MM.1S (cell line): ENCODE data around the gene EMSY.

ENCODE experiments used
- DNase-seq: peaks from one replicate; pipeline ENCODE4 v3.0.0-alpha.2; 2015
- H2AFZ ChIP-seq: fragments of 300-600 bp; sonication (generic); 2 replicates; pipeline ENCODE4 v1.6.0; 2016; ENCODE audit warnings: antibody characterized with exemption, low read length
- H3F3A ChIP-seq: fragments of 300-600 bp; sonication (generic); 2 replicates; pipeline ENCODE4 v1.6.1; 2016; ENCODE audit warnings: mild to moderate bottlenecking, antibody characterized with exemption, low read length, moderate library complexity, mixed read lengths; ENCODE audit not compliant: insufficient read depth
- H3K27ac ChIP-seq: fragments of 300-600 bp; sonication (generic); 2 replicates; pipeline ENCODE4 v1.5.1; 2016; ENCODE audit warnings: mild to moderate bottlenecking, low read length
- H3K27me3 ChIP-seq: fragments of 300-600 bp; sonication (generic); replicated peaks from 2 replicates; pipeline ENCODE4 v1.6.0; 2016; ENCODE audit warnings: low read length; ENCODE audit not compliant: insufficient read depth
- H3K36me3 ChIP-seq: fragments of 300-600 bp; sonication (generic); replicated peaks from 2 replicates; pipeline ENCODE4 v1.6.1; 2016; ENCODE audit warnings: mild to moderate bottlenecking, low read length, mixed read lengths; ENCODE audit not compliant: insufficient read depth
- H3K4me1 ChIP-seq: fragments of 300-600 bp; sonication (generic); 2 replicates; pipeline ENCODE4 v1.6.1; 2016; ENCODE audit warnings: low read length, mixed read lengths
- H3K4me2 ChIP-seq: fragments of 300-600 bp; sonication (generic); 2 replicates; pipeline ENCODE4 v1.6.0; 2016; ENCODE audit warnings: low read depth, low read length
- H3K4me3 ChIP-seq: fragments of 300-600 bp; sonication (generic); 2 replicates; pipeline ENCODE4 v1.5.1; 2016; ENCODE audit warnings: low read length, mixed read lengths
- H3K79me2 ChIP-seq: fragments of 300-600 bp; sonication (generic); 2 replicates; pipeline ENCODE4 v1.6.1; 2016; ENCODE audit warnings: mixed run types, low read length, mixed read lengths
- H3K9ac ChIP-seq: fragments of 300-600 bp; sonication (generic); 2 replicates; pipeline ENCODE4 v1.6.1; 2016; ENCODE audit warnings: low read length, mixed read lengths
- H3K9me2 ChIP-seq: fragments of 300-600 bp; sonication (generic); replicated peaks from 2 replicates; pipeline ENCODE4 v1.6.1; 2016; ENCODE audit warnings: mild to moderate bottlenecking, low read length, mixed read lengths; ENCODE audit not compliant: insufficient read depth
- H3K9me3 ChIP-seq: fragments of 300-600 bp; sonication (generic); replicated peaks from 2 replicates; pipeline ENCODE4 v1.6.1; 2016; ENCODE audit warnings: mild to moderate bottlenecking, low read length, mixed read lengths; ENCODE audit not compliant: insufficient read depth
- H4K20me1 ChIP-seq: fragments of 300-600 bp; sonication (generic); 2 replicates; pipeline ENCODE4 v1.6.1; 2016; ENCODE audit warnings: mild to moderate bottlenecking, low read length, moderate library complexity, mixed read lengths; ENCODE audit not compliant: insufficient read depth
- EZH2 ChIP-seq: fragments of 300-600 bp; sonication (generic); optimal IDR thresholded peaks from 2 replicates; pipeline ENCODE3; 2017; ENCODE audit warnings: low read depth, mild to moderate bottlenecking, antibody characterized with exemption, low read length, mixed read lengths
- EZH2phosphoT487 ChIP-seq: fragments of 300-600 bp; sonication (generic); IDR thresholded peaks from 2 replicates; pipeline ENCODE4 v1.6.1; 2018; ENCODE audit warnings: antibody characterized with exemption, low read length
- TF ChIP-seq, protein P1 (sequence below): fragments of 300-600 bp; sonication (generic); IDR thresholded peaks from 2 replicates; pipeline ENCODE4 v1.5.1; 2016; ENCODE audit warnings: antibody characterized with exemption, low read length, mixed read lengths

The EMSY gene

DNA sequence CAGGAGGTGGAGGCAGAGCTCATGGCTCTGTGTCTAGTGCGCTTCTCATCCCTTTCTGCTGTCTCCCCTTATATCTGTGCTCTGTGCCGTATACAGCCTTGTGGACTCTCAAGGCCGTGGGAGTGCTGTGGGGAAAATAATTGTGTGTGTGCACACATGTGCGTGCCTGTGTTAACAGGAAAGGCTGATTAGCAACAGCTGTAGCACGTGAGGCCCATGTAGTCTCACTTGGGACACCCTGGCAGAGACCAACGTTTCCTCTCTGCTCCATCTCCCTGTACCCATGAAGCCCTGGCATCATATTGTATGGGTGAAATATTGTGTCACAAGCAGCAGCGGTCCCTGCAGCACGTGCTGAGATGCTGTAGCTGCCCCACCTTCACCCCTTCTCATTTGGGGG, 116.4 kb downstream of the EMSY start:
- no peaks in the 10 kb centered on the region for H3K36me3 ChIP-seq
- H3K4me2 ChIP-seq, result no peak overlapping the region
- no peaks in the 10 kb centered on the region for H3F3A ChIP-seq
- H3K27ac ChIP-seq, result no peak overlapping the region
- no peak overlapping the region for H3K9ac ChIP-seq
- no peaks in the 10 kb centered on the region for H3K9me3 ChIP-seq
- no peaks in the 10 kb centered on the region for H3K4me1 ChIP-seq
- TF ChIP-seq EZH2 (no peak), EZH2phosphoT487 (no peak)
- TF ChIP-seq, protein P1, sequence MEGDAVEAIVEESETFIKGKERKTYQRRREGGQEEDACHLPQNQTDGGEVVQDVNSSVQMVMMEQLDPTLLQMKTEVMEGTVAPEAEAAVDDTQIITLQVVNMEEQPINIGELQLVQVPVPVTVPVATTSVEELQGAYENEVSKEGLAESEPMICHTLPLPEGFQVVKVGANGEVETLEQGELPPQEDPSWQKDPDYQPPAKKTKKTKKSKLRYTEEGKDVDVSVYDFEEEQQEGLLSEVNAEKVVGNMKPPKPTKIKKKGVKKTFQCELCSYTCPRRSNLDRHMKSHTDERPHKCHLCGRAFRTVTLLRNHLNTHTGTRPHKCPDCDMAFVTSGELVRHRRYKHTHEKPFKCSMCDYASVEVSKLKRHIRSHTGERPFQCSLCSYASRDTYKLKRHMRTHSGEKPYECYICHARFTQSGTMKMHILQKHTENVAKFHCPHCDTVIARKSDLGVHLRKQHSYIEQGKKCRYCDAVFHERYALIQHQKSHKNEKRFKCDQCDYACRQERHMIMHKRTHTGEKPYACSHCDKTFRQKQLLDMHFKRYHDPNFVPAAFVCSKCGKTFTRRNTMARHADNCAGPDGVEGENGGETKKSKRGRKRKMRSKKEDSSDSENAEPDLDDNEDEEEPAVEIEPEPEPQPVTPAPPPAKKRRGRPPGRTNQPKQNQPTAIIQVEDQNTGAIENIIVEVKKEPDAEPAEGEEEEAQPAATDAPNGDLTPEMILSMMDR, result no peak
- no peak overlapping the region for H2AFZ ChIP-seq
- H3K9me2 ChIP-seq, result no peaks in the 10 kb centered on the region
- no peaks in the 10 kb centered on the region for H3K79me2 ChIP-seq
- no peaks in the 10 kb centered on the region for H3K27me3 ChIP-seq
- no peaks in the 10 kb centered on the region for H4K20me1 ChIP-seq
- DNase-seq, result no peak
- no peak overlapping the region for H3K4me3 ChIP-seq

DNA sequence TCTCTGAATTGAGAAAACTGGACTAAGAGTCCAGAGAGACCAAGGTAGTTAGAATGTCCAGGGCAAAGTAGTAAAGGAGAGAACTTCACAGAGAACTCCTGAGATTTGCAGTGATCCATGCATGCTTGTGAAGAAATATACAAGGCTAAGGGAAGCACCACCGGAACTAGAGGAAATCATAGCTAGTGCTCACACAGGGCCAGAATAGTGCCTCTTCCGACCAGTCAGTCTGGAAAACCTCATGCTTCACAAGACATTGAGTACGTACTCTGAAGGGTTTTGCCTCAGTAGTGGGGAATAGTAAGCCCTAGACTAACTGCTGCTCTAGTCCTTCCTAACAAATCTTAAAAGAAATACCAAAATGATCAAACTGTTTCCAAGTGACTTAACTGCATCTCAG, 117.7 kb downstream of the EMSY start:
- Histone ChIP-seq H3K4me1 (peaks cover 4% of the 10 kb centered on the region; the same call in 1 of the 2 replicates), H3K9ac (no peak overlapping the region), H3K27ac (no peak overlapping the region), H4K20me1 (no peaks in the 10 kb centered on the region), H3K4me3 (no peak overlapping the region), H3K9me3 (no peaks in the 10 kb centered on the region), H3K9me2 (no peaks in the 10 kb centered on the region), H2AFZ (no peak overlapping the region), H3K36me3 (no peaks in the 10 kb centered on the region), H3F3A (peaks cover 4% of the 10 kb centered on the region; the same call in 1 of the 2 replicates), H3K4me2 (no peak overlapping the region), H3K27me3 (no peaks in the 10 kb centered on the region), H3K79me2 (no peaks in the 10 kb centered on the region)
- no peak for DNase-seq
- TF ChIP-seq EZH2, result no peak
- TF ChIP-seq, protein P1, result no peak
- TF ChIP-seq EZH2phosphoT487, result no peak

DNA sequence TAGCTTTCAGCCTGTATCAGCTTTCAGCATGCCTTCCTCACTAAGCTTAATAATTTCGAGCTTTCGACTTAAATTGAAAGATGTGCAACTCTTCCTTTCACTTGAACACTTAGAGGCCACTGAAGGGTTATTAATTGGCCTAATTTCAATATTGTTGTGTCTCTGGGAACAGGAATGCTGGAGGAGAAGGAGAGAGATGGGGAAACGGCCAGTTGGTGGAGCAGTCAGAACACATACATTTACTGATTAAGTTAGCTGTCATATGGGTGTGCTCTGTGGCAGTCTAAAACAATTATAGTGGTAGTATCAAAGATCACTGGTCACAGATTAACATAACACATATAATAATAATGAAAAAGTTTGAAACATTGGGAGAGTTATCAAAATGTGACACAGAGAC, 119.5 kb downstream of the EMSY start:
- peaks cover 4% of the 10 kb centered on the region; the same call in 1 of the 2 replicates for H3K4me1 ChIP-seq

More for the DNA sequence above, 119.5 kb downstream of the EMSY start:
- no peaks in the 10 kb centered on the region for H3K36me3 ChIP-seq
- no peaks in the 10 kb centered on the region for H3K9me2 ChIP-seq
- H3F3A ChIP-seq, result peaks cover 4% of the 10 kb centered on the region; the same call in 1 of the 2 replicates
- no peak overlapping the region for H3K4me3 ChIP-seq
- no peaks in the 10 kb centered on the region for H3K9me3 ChIP-seq
- TF ChIP-seq EZH2, result no peak
- TF ChIP-seq, protein P1, result no peak
- no peak for TF ChIP-seq EZH2phosphoT487
- no peak for DNase-seq
- H3K27me3 ChIP-seq, result no peaks in the 10 kb centered on the region
- H3K4me2 ChIP-seq, result no peak overlapping the region
- H3K9ac ChIP-seq, result no peak overlapping the region
- no peaks in the 10 kb centered on the region for H3K79me2 ChIP-seq
- no peak overlapping the region for H3K27ac ChIP-seq
- no peaks in the 10 kb centered on the region for H4K20me1 ChIP-seq
- H2AFZ ChIP-seq, result no peak overlapping the region
